ENCODE measurements around the gene TAOK3.

- TF ChIP-seq, protein P1, sequence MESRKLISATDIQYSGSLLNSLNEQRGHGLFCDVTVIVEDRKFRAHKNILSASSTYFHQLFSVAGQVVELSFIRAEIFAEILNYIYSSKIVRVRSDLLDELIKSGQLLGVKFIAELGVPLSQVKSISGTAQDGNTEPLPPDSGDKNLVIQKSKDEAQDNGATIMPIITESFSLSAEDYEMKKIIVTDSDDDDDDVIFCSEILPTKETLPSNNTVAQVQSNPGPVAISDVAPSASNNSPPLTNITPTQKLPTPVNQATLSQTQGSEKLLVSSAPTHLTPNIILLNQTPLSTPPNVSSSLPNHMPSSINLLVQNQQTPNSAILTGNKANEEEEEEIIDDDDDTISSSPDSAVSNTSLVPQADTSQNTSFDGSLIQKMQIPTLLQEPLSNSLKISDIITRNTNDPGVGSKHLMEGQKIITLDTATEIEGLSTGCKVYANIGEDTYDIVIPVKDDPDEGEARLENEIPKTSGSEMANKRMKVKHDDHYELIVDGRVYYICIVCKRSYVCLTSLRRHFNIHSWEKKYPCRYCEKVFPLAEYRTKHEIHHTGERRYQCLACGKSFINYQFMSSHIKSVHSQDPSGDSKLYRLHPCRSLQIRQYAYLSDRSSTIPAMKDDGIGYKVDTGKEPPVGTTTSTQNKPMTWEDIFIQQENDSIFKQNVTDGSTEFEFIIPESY (IDR thresholded peaks at IDR 0.05) = no peak
- TF ChIP-seq SMC3 (IDR thresholded peaks at IDR 0.05; ENCODE audit: borderline replicate concordance, low read length) (no peak), EZH2 (IDR thresholded peaks at IDR 0.05; ENCODE audit: borderline replicate concordance, control insufficient read depth, low read depth, low read length) (no peak), TBL1XR1 (IDR thresholded peaks at IDR 0.05; ENCODE audit: low read depth, low read length) (no peak), RFX5 (IDR thresholded peaks at IDR 0.05; ENCODE audit: low read depth, low read length) (no peak), YBX1 (IDR thresholded peaks at IDR 0.05) (no peak)
- TF ChIP-seq, protein P2, sequence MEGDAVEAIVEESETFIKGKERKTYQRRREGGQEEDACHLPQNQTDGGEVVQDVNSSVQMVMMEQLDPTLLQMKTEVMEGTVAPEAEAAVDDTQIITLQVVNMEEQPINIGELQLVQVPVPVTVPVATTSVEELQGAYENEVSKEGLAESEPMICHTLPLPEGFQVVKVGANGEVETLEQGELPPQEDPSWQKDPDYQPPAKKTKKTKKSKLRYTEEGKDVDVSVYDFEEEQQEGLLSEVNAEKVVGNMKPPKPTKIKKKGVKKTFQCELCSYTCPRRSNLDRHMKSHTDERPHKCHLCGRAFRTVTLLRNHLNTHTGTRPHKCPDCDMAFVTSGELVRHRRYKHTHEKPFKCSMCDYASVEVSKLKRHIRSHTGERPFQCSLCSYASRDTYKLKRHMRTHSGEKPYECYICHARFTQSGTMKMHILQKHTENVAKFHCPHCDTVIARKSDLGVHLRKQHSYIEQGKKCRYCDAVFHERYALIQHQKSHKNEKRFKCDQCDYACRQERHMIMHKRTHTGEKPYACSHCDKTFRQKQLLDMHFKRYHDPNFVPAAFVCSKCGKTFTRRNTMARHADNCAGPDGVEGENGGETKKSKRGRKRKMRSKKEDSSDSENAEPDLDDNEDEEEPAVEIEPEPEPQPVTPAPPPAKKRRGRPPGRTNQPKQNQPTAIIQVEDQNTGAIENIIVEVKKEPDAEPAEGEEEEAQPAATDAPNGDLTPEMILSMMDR (IDR thresholded peaks at IDR 0.05 in 2 of 3, conservative IDR thresholded peaks at IDR 0.05 in 1 of 3; ENCODE audit: control insufficient read depth in 2 of 3, extremely low read depth in 1 of 3, insufficient read depth in 1 of 3, low read depth in 3 of 3, low read length in 3 of 3) = no peak
- TF ChIP-seq, protein P3, sequence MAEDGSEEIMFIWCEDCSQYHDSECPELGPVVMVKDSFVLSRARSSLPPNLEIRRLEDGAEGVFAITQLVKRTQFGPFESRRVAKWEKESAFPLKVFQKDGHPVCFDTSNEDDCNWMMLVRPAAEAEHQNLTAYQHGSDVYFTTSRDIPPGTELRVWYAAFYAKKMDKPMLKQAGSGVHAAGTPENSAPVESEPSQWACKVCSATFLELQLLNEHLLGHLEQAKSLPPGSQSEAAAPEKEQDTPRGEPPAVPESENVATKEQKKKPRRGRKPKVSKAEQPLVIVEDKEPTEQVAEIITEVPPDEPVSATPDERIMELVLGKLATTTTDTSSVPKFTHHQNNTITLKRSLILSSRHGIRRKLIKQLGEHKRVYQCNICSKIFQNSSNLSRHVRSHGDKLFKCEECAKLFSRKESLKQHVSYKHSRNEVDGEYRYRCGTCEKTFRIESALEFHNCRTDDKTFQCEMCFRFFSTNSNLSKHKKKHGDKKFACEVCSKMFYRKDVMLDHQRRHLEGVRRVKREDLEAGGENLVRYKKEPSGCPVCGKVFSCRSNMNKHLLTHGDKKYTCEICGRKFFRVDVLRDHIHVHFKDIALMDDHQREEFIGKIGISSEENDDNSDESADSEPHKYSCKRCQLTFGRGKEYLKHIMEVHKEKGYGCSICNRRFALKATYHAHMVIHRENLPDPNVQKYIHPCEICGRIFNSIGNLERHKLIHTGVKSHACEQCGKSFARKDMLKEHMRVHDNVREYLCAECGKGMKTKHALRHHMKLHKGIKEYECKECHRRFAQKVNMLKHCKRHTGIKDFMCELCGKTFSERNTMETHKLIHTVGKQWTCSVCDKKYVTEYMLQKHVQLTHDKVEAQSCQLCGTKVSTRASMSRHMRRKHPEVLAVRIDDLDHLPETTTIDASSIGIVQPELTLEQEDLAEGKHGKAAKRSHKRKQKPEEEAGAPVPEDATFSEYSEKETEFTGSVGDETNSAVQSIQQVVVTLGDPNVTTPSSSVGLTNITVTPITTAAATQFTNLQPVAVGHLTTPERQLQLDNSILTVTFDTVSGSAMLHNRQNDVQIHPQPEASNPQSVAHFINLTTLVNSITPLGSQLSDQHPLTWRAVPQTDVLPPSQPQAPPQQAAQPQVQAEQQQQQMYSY (CRISPR knock-in tag; IDR thresholded peaks at IDR 0.05) = no peak
These were observed 212.2 kb downstream of the TAOK3 start for GRCh38 chr12:118160536-118160935.
